ENCODE data around the gene PKHD1. TPM values are rescaled to one million over a fixed set of nuclear protein-coding genes. Genes with fewer than 3 reads are reported as not detected.

PKHD1 gene
- total RNA-seq, 1 experiment from 2014 or later, result not detected

DNA sequence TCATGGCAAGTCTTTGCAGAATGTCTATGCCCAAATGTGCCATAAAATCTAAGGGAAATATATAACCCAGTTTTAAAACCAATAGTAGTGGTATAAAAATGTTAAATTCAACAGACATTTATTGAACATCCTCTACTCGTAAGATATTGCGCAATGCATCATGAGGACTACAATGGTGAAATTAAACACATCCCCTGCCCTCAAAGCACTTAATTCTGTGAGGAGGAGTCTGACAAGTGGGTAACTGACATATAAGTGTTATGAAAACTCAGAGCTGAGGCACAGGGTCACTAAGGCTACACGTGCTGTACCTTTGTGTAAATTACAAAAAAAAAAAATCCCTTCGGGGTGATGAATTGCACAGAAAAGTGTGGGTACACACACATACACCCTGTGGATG is 6.2 kb downstream of the PKHD1 start:
- TF ChIP-seq TCF7L2 (IDR thresholded peaks at IDR 0.05; ENCODE audit: low read depth, low read length) (no peak), POLR2AphosphoS5 (IDR thresholded peaks at IDR 0.05; ENCODE audit: low read depth, low read length) (no peak), SIN3A (IDR thresholded peaks at IDR 0.05; ENCODE audit: borderline replicate concordance, insufficient read depth, low read depth, low read length) (no peak)
- TF ChIP-seq, protein P1, sequence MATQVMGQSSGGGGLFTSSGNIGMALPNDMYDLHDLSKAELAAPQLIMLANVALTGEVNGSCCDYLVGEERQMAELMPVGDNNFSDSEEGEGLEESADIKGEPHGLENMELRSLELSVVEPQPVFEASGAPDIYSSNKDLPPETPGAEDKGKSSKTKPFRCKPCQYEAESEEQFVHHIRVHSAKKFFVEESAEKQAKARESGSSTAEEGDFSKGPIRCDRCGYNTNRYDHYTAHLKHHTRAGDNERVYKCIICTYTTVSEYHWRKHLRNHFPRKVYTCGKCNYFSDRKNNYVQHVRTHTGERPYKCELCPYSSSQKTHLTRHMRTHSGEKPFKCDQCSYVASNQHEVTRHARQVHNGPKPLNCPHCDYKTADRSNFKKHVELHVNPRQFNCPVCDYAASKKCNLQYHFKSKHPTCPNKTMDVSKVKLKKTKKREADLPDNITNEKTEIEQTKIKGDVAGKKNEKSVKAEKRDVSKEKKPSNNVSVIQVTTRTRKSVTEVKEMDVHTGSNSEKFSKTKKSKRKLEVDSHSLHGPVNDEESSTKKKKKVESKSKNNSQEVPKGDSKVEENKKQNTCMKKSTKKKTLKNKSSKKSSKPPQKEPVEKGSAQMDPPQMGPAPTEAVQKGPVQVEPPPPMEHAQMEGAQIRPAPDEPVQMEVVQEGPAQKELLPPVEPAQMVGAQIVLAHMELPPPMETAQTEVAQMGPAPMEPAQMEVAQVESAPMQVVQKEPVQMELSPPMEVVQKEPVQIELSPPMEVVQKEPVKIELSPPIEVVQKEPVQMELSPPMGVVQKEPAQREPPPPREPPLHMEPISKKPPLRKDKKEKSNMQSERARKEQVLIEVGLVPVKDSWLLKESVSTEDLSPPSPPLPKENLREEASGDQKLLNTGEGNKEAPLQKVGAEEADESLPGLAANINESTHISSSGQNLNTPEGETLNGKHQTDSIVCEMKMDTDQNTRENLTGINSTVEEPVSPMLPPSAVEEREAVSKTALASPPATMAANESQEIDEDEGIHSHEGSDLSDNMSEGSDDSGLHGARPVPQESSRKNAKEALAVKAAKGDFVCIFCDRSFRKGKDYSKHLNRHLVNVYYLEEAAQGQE (IDR thresholded peaks at IDR 0.05; ENCODE audit: insufficient read depth in 1 of 2, low read depth in 2 of 2, low read length in 1 of 2), result no peak
- TF ChIP-seq, protein P2, sequence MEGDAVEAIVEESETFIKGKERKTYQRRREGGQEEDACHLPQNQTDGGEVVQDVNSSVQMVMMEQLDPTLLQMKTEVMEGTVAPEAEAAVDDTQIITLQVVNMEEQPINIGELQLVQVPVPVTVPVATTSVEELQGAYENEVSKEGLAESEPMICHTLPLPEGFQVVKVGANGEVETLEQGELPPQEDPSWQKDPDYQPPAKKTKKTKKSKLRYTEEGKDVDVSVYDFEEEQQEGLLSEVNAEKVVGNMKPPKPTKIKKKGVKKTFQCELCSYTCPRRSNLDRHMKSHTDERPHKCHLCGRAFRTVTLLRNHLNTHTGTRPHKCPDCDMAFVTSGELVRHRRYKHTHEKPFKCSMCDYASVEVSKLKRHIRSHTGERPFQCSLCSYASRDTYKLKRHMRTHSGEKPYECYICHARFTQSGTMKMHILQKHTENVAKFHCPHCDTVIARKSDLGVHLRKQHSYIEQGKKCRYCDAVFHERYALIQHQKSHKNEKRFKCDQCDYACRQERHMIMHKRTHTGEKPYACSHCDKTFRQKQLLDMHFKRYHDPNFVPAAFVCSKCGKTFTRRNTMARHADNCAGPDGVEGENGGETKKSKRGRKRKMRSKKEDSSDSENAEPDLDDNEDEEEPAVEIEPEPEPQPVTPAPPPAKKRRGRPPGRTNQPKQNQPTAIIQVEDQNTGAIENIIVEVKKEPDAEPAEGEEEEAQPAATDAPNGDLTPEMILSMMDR (IDR thresholded peaks at IDR 0.05), result no peak
- Histone ChIP-seq H3K4me3 (ENCODE audit: low read depth in 2 of 2, low read length in 2 of 2) (no peak overlapping the region), H3K4me1 (ENCODE audit: control insufficient read depth, insufficient read depth, low read length) (no peaks in the 10 kb centered on the region), H3K36me3 (ENCODE audit: control insufficient read depth, insufficient read depth, low read length) (no peaks in the 10 kb centered on the region), H3K9me3 (ENCODE audit: control insufficient read depth, insufficient read depth, low read depth, low read length) (no peaks in the 10 kb centered on the region), H3K27me3 (ENCODE audit: control insufficient read depth, insufficient read depth, low read length) (no peaks in the 10 kb centered on the region; the same call in 1 of the 2 replicates), H3K27ac (ENCODE audit: low read length) (no peak overlapping the region)
- intact Hi-C loops (cut with micrococcal nuclease; ENCODE audit: unreplicated experiment) (no loop called here), in situ Hi-C loops (cut with HindIII; ENCODE audit: low pct_unique_long_range_greater_than_20kb, low sequenced_read_pairs) (no loop called here)
- no TSS peak for BruUV-seq (replicated peaks)
- ChIA-PET CTCF (no interaction called here), POLR2A (no interaction called here)
- ATAC-seq (no peak), DNase-seq (ENCODE audit: low read depth, low spot score) (no peak)

DNA sequence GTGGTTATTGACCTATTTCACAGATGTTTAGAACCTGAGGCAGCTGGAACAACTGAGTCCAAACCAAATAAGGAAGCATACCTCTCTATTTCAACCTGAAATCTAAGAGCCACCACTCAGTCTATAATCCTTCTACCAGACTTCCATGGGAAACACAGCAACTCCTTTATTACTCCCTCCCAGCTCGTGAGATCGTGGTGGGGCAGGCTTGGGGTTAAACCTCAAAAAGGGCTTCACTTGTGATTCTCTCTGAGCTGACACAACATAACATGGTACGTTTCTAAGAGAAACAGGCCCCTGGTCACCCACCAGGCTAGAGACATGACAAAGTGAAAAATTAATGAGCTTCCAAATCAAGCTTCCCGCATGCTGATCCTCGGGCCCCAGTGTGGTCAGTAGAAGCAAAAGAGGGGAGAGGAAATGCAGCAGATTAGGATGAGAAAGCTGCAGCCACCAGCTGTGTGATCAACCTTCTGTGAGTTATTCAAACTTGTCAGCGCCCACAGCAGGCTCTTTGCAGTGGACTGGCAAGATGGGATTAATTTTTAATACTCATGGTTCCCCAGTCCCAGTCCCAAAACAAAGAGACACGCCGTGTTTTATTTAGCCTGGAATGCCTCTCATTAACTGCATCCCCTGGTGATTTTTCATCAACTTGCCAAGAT is 9.3 kb downstream of the PKHD1 start:
- Histone ChIP-seq H3K27me3 (ENCODE audit: control insufficient read depth, insufficient read depth, low read length) (no peaks in the 10 kb centered on the region; the same call in 1 of the 2 replicates), H3K9me3 (ENCODE audit: control insufficient read depth, insufficient read depth, low read depth, low read length) (no peaks in the 10 kb centered on the region), H3K4me1 (ENCODE audit: control insufficient read depth, insufficient read depth, low read length) (no peaks in the 10 kb centered on the region), H3K36me3 (ENCODE audit: control insufficient read depth, insufficient read depth, low read length) (no peaks in the 10 kb centered on the region), H3K27ac (ENCODE audit: low read length) (no peak overlapping the region), H3K4me3 (ENCODE audit: low read depth in 2 of 2, low read length in 2 of 2) (no peak overlapping the region)
- no peak for TF ChIP-seq SIN3A (IDR thresholded peaks at IDR 0.05; ENCODE audit: borderline replicate concordance, insufficient read depth, low read depth, low read length)
- TF ChIP-seq POLR2AphosphoS5 (IDR thresholded peaks at IDR 0.05; ENCODE audit: low read depth, low read length), result no peak
- intact Hi-C loops (cut with micrococcal nuclease; ENCODE audit: unreplicated experiment), result no loop called here
- ATAC-seq (no peak), DNase-seq (ENCODE audit: low read depth, low spot score) (no peak)
- no TSS peak for BruUV-seq (replicated peaks)
- CTCF ChIA-PET, result no interaction called here
- in situ Hi-C loops (cut with HindIII; ENCODE audit: low pct_unique_long_range_greater_than_20kb, low sequenced_read_pairs), result no loop called here
- POLR2A ChIA-PET, result no interaction called here

DNA sequence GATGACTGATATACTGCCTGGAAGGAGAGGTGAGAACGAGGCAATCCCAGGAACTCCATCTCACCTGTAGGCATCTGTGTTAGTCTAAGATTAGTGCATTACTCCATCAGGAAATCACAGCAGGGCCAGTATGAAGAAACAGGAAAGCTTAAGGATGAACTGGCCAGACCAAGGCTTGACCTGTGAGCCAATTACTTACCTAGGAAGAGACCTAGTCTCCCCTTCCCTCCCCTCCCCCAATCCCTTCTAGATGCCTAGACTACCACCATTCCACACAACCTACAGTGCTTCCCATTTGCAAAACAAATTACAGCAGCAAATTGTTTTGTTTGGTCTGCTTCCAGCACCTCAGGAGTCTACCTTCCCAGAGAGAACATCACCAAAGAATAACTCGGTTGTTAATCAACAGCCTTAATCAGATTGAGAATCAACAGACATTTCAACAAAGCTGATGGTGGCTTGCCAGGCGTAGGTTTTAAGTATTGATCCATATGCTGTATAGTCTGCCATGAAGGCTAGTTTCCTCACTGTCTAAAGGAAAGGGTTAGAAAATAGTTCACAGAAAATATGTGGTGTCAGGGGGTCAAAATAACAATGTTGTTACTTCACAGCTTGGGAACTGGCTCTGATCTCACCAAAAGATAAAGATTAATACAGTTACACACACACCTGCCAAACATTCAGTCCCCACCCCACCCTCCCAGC is 10.1 kb downstream of the PKHD1 start:
- no peak for ATAC-seq
- Histone ChIP-seq H3K27ac (ENCODE audit: low read length) (no peak overlapping the region), H3K27me3 (ENCODE audit: control insufficient read depth, insufficient read depth, low read length) (peaks cover under 1% of the 10 kb centered on the region; the same call in 1 of the 2 replicates), H3K36me3 (ENCODE audit: control insufficient read depth, insufficient read depth, low read length) (no peaks in the 10 kb centered on the region), H3K4me3 (ENCODE audit: low read depth in 2 of 2, low read length in 2 of 2) (no peak overlapping the region), H3K4me1 (ENCODE audit: control insufficient read depth, insufficient read depth, low read length) (no peaks in the 10 kb centered on the region), H3K9me3 (ENCODE audit: control insufficient read depth, insufficient read depth, low read depth, low read length) (no peaks in the 10 kb centered on the region)
- in situ Hi-C loops (cut with HindIII; ENCODE audit: low pct_unique_long_range_greater_than_20kb, low sequenced_read_pairs), result no loop called here
- TF ChIP-seq SIN3A (IDR thresholded peaks at IDR 0.05; ENCODE audit: borderline replicate concordance, insufficient read depth, low read depth, low read length) (no peak), TCF7L2 (IDR thresholded peaks at IDR 0.05; ENCODE audit: low read depth, low read length) (no peak), POLR2AphosphoS5 (IDR thresholded peaks at IDR 0.05; ENCODE audit: low read depth, low read length) (no peak)
- TF ChIP-seq, protein P2 (IDR thresholded peaks at IDR 0.05), result no peak
- TF ChIP-seq, protein P1 (IDR thresholded peaks at IDR 0.05; ENCODE audit: insufficient read depth in 1 of 2, low read depth in 2 of 2, low read length in 1 of 2), result no peak
- no TSS peak for BruUV-seq (replicated peaks)
- CTCF ChIA-PET, result no interaction called here
- no peak for DNase-seq (ENCODE audit: low read depth, low spot score)
- POLR2A ChIA-PET, result no interaction called here
- intact Hi-C loops (cut with micrococcal nuclease; ENCODE audit: unreplicated experiment), result no loop called here
